Effector memory CD4-positive, alpha-beta T cell (primary cell): ENCODE results near the gene XRN2.

Source experiments
- DNase-seq, 3 donors: peaks; one replicate each; pipeline ENCODE4 v3.0.0-alpha.2; 2020
- H3K27ac ChIP-seq: 2 replicates; pipeline ENCODE4 v1.7.0; 2013; ENCODE audit warnings: mild to moderate bottlenecking, low read length, moderate library complexity; ENCODE audit not compliant: insufficient read depth, poor library complexity, severe bottlenecking
- H3K27me3 ChIP-seq: replicated peaks from 2 replicates; pipeline ENCODE4 v1.7.0; 2013; ENCODE audit warnings: mild to moderate bottlenecking, low read length; ENCODE audit not compliant: insufficient read depth, control insufficient read depth, poor library complexity, severe bottlenecking
- H3K36me3 ChIP-seq: 2 replicates; pipeline ENCODE4 v1.7.0; 2013; ENCODE audit warnings: mild to moderate bottlenecking, low read length, moderate library complexity; ENCODE audit not compliant: control insufficient read depth, insufficient read depth
- H3K4me1 ChIP-seq: 2 replicates; pipeline ENCODE4 v1.7.0; 2013; ENCODE audit warnings: low read length, mild to moderate bottlenecking; ENCODE audit not compliant: control insufficient read depth, insufficient read depth, poor library complexity, severe bottlenecking
- H3K4me3 ChIP-seq: 2 replicates; pipeline ENCODE4 v1.7.0; 2013; ENCODE audit warnings: low read length, low read depth, mild to moderate bottlenecking; ENCODE audit not compliant: insufficient read depth, poor library complexity, severe bottlenecking
- H3K9me3 ChIP-seq: 2 replicates; pipeline ENCODE4 v1.7.0; 2013; ENCODE audit warnings: mild to moderate bottlenecking, low read length, moderate library complexity; ENCODE audit not compliant: control insufficient read depth

Gene XRN2

GRCh38 chr20:21323640-21324039 is 20.5 kb downstream of the XRN2 start:
- no peak overlapping the region for H3K27ac ChIP-seq
- DNase-seq = no peak

DNA sequence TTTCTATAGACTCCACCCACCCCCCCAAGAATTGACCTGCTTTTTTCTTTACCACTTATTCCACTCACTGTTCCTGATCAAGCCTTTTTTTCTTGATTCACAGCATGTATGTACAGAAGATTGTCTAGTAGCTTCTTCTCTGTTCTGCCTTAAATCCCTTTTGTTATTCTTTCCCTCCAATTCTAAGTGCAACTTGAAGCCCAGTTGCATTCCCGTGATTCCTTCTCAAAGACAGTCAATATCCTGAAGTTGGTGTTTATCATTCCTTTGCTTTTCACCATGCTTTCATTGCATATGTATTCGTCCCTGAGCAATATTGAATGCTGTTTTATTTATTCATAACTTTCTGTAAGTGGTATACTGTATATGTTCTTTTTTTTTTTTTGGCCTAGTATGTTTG is 21.0 kb downstream of the XRN2 start:
- no peak for DNase-seq
- H3K9me3 ChIP-seq = no peaks in the 10 kb centered on the region
- no peaks in the 10 kb centered on the region for H3K4me1 ChIP-seq
- H3K4me3 ChIP-seq = no peak overlapping the region
- no peak overlapping the region for H3K27ac ChIP-seq
- H3K36me3 ChIP-seq = peaks cover 9% of the 10 kb centered on the region
- no peaks in the 10 kb centered on the region for H3K27me3 ChIP-seq

More at GRCh38 chr20:21323640-21324039, 20.5 kb downstream of the XRN2 start:
- Histone ChIP-seq H3K9me3 (no peaks in the 10 kb centered on the region), H3K36me3 (peaks cover 4% of the 10 kb centered on the region), H3K4me1 (no peaks in the 10 kb centered on the region), H3K4me3 (no peak overlapping the region), H3K27me3 (no peaks in the 10 kb centered on the region)

- DNase-seq = no peak
- Histone ChIP-seq H3K9me3 (no peaks in the 10 kb centered on the region), H3K4me3 (no peak overlapping the region), H3K36me3 (peaks cover 12% of the 10 kb centered on the region), H3K27ac (no peak overlapping the region), H3K4me1 (no peaks in the 10 kb centered on the region), H3K27me3 (no peaks in the 10 kb centered on the region)
These were observed 22.2 kb downstream of the XRN2 start for GRCh38 chr20:21325296-21325695.

- Histone ChIP-seq H3K27me3 (no peaks in the 10 kb centered on the region), H3K4me1 (no peaks in the 10 kb centered on the region), H3K4me3 (no peak overlapping the region), H3K9me3 (no peaks in the 10 kb centered on the region), H3K27ac (no peak overlapping the region), H3K36me3 (peaks cover 14% of the 10 kb centered on the region)
- no peak for DNase-seq
These were observed 23.6 kb downstream of the XRN2 start for GRCh38 chr20:21326700-21327099.

- no peaks in the 10 kb centered on the region for H3K4me1 ChIP-seq
- H3K36me3 ChIP-seq = peaks cover 80% of the 10 kb centered on the region
- no peaks in the 10 kb centered on the region for H3K9me3 ChIP-seq
- DNase-seq = no peak
- no peaks in the 10 kb centered on the region for H3K27me3 ChIP-seq
- H3K4me3 ChIP-seq = no peak overlapping the region
- H3K27ac ChIP-seq = no peak overlapping the region
These were observed 33.5 kb downstream of the XRN2 start for GRCh38 chr20:21336455-21337151.

DNA sequence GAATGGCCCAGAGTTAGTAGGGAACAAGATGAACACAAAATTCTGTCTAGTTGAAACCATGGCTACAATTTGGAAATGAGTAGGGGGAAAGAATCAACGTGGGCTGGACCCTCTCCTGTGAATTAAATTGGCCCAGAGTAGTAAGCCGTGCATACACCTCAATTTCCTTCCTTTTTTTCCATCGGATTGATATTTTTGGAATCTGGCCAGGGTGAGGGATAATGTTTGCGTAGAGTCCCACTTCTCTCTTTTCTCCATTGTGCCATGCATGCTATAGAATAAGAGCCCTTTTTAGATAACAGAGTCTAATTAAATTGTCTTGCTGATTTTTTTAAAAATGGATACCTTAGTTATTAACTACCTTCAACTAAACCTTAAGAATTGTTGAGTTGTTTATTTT is 35.2 kb downstream of the XRN2 start:
- no peaks in the 10 kb centered on the region for H3K27me3 ChIP-seq
- peaks cover 67% of the 10 kb centered on the region for H3K36me3 ChIP-seq
- H3K27ac ChIP-seq = no peak overlapping the region
- H3K4me1 ChIP-seq = no peaks in the 10 kb centered on the region
- no peak overlapping the region for H3K4me3 ChIP-seq
- DNase-seq = no peak
- no peaks in the 10 kb centered on the region for H3K9me3 ChIP-seq

GRCh38 chr20:21339499-21339898 is 36.4 kb downstream of the XRN2 start:
- no peak overlapping the region for H3K4me3 ChIP-seq
- H3K36me3 ChIP-seq = peaks cover 64% of the 10 kb centered on the region
- H3K27me3 ChIP-seq = no peaks in the 10 kb centered on the region
- H3K4me1 ChIP-seq = no peaks in the 10 kb centered on the region
- DNase-seq = no peak
- no peaks in the 10 kb centered on the region for H3K9me3 ChIP-seq
- H3K27ac ChIP-seq = no peak overlapping the region

DNA sequence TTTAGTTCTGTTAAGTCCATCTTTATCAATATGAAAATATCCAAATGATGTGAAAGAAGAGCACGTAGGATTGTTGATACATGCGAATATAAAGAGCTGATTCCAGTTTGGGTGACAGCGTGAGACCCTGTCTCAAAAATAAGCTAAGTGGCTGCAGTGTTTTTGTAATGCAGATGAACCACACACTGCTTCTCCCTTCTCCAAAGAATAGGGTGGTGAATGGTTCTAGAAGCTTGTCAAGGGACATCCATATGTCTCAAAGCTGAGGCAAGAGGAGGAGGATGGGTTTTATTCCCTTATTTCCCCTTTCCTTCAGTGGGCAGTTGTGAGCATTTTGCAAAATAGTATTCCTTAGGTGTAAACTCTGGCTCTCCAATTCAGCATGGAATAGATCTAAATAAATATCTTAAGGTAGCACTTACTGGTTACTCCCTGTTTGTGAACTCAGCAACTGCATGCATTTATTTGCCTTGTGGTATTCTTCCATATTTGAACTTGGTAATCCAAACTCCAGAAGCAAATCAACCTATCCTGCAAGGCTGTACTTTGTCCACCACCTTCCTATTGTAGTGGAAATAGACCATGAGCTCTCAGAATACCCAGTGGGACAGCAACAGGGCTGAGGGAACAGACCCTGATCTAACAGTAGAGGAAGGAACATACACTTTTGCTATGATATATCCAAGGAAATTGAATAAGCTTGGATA is 38.0 kb downstream of the XRN2 start:
- no peak for DNase-seq
- no peaks in the 10 kb centered on the region for H3K4me1 ChIP-seq
- peaks cover 63% of the 10 kb centered on the region for H3K36me3 ChIP-seq
- no peak overlapping the region for H3K27ac ChIP-seq
- no peak overlapping the region for H3K4me3 ChIP-seq
- no peaks in the 10 kb centered on the region for H3K9me3 ChIP-seq
- no peaks in the 10 kb centered on the region for H3K27me3 ChIP-seq

GRCh38 chr20:21342656-21343345 is 39.7 kb downstream of the XRN2 start:
- Histone ChIP-seq H3K4me3 (no peak overlapping the region), H3K27me3 (no peaks in the 10 kb centered on the region), H3K9me3 (no peaks in the 10 kb centered on the region), H3K27ac (no peak overlapping the region), H3K36me3 (peaks cover 65% of the 10 kb centered on the region), H3K4me1 (no peaks in the 10 kb centered on the region)
- no peak for DNase-seq
